UCSD-AML1 (cell line): Measurements from ENCODE around the gene HIPK3.
A peak's percentile ranks its signal among the peaks of the same experiment; 100 is the strongest.
"Not testable (repeated sequence)": the region's sequence is repeated elsewhere in the genome, so short reads cannot be mapped to it uniquely, and the experiment has no call there.

Source experiments
- DNase-seq: peaks from one replicate; lab custom pipeline; 2025; ENCODE audit not compliant: unreplicated experiment; lab: John Stamatoyannopoulos, UW

The HIPK3 gene

GRCh38 chr11:33257160-33257896 is at the start of gene HIPK3:
TSS of gene HIPK3 (plus strand) at chr11:33257381.
- DNase-seq = peak; percentile 90

DNA sequence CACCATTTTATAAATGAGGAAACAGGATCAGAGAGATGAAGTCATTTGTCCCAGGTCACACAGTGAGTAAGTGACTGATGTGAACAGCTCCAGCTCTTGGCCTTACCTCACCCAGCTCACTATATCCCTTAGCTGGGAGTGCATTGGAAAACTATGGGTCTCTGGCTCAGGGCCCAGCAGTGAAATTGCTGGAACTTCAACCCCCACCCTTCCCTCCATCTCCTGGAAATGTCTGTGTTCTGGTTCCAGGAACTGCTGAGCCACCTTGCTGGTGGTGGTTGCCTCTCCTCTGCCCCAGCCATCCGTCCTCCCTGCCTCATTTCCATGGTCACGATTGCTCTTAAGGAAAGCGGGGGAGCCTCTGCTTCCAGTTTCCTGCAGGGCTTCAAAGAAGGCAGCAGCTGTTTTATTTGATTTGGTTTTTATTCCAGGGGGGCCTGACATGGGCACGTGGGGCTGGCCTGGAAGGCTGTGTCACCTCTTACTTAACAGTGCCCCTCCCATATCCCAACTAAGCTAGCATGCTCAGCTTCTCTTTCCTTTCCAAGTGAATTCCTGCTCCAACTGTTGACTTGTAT is 49.7 kb upstream of the HIPK3 start:
- DNase-seq = peak; percentile 63

GRCh38 chr11:33208150-33208549 is 49.0 kb upstream of the HIPK3 start:
- no peak for DNase-seq

DNA sequence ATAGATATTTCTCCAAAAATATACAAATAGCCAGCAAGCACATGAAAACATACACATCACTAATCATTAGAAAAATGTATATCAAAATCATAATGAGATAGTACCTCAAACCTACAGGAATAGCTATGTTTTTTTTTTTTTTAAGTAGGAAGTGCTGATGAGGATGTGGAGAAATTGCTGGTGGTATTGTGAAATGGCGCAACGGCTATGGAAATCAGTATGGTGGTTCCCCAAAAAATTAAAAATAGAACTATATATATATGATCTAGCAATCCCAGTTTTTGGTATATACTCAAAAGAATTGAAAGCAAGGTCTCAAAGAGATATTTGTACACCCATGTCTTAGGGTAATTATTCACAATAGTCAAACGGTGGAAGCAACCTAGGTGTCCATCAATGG is 46.0 kb upstream of the HIPK3 start:
- DNase-seq = no peak

DNA sequence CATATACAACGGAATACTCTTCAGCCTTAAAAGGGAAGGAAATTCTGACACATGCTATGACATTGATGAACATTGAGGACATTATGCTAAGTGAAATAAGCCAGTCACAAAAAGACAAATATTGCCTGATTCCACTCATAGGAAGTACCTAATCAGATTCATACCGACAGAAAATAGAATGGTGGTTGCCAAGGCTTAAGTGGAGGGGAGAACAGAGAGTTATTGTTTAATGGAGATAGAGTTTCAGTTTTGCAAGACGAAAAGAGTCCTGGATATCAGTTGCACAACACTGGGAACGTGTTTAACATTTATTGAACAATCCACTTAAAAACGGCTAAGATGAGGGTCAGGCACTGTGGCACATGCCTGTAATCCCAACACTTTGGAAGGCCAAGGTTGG is 45.6 kb upstream of the HIPK3 start:
- DNase-seq = no peak

GRCh38 chr11:33214187-33214586 is 43.0 kb upstream of the HIPK3 start:
- no peak for DNase-seq

DNA sequence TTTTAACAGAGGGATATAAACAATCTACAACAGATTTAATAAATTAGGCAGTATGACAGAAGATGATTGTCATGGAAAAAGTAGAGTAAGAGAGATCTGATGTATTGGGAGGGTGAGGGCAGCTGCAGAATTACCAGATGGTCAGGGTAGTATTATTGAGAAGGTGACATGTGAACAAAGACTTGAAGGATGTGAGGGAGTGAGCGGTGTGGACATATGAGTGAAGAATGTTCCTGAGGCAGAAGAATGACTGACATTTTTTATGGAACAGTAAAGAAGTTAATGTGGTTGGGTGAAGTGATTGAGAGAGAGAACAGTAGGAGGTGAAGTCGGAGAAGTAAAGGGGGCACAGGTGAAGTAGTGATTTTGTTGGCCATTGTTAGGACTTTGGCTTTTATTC is 42.4 kb upstream of the HIPK3 start:
- no peak for DNase-seq

DNA sequence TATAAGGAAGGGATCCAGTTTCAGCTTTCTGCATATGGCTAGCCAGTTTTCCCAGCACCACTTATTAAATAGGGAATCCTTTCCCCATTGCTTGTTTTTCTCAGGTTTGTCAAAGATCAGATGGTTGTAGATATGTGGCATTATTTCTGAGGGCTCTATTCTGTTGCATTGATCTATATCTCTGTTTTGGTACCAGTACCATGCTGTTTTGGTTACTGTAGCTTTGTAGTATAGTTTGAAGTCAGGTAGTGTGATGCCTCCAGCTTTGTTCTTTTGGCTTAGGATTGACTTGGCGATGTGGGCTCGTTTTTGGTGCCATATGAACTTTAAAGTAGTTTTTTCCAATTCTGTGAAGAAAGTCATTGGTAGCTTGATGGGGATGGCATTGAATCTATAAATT is 40.5 kb upstream of the HIPK3 start:
- DNase-seq = not testable (repeated sequence)

- no peak for DNase-seq
Observed at GRCh38 chr11:33222052-33222750, 35.0 kb upstream of the HIPK3 start.

- DNase-seq = no peak
Observed at GRCh38 chr11:33225371-33225770, 31.8 kb upstream of the HIPK3 start.

GRCh38 chr11:33227578-33228261 is 29.5 kb upstream of the HIPK3 start:
- DNase-seq = no peak

DNA sequence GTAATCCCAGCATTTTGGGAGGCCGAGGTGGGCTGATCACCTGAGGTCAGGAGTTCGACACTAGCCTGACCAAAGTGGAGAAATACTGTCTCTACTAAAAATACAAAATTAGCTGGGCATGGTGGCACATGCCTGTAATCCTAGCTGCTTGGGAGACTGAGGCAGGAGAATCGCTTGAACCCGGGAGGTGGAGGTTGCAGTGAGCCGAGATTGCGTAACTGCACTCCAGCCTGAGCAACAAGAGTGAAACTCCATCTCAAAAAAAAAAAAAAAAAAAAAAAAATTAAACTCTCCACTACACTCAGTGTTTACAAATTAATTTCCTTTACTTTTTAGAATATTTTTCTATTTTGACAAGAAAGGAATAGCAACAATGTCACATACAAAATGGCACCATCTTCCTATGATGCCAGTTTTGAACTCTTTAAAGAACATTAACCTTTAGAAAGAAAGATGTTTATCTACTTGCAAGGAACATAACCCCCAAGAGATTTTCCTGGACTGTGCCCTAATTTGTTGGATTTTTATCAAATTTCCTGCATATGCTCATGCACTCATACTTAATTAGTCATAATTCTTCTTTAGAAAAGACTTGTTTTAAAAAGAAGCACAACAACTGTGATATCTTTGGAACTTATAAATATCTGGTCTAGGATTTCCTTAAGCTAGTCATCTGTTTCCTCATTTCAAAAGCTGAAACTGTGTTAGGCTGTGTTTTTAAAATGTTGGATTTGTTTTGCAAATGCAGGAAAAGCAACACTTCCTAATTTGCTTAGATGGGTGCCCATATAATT is 22.6 kb upstream of the HIPK3 start:
- DNase-seq = no peak

DNA sequence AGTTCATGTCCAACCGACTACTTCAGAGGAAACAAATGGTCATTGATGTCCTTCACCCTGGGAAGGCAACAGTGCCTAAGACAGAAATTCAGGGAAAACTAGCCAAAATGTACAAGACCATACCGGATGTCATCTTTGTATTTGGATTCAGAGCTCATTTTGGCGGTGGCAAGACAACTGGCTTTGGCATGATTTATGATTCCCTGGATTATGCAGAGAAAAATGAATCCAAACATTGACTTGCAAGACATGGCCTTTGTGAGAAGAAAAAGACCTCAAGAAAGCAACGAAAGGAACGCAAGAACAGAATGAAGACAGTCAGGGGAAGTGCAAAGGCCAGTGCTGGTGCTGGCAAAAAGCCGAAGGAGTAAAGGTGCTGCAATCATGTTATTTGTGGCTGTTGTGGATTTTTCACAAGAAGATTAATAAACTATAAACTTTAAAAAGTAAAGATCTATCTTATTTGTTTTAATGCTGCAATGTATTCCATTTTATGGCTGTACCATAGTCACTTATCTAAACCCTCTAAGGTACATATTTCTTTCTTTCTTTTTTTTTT is 20.1 kb upstream of the HIPK3 start:
- no peak for DNase-seq

GRCh38 chr11:33242575-33242974 is 14.6 kb upstream of the HIPK3 start:
- DNase-seq = no peak

GRCh38 chr11:33243654-33244053 is 13.5 kb upstream of the HIPK3 start:
- DNase-seq = not testable (repeated sequence)

DNA sequence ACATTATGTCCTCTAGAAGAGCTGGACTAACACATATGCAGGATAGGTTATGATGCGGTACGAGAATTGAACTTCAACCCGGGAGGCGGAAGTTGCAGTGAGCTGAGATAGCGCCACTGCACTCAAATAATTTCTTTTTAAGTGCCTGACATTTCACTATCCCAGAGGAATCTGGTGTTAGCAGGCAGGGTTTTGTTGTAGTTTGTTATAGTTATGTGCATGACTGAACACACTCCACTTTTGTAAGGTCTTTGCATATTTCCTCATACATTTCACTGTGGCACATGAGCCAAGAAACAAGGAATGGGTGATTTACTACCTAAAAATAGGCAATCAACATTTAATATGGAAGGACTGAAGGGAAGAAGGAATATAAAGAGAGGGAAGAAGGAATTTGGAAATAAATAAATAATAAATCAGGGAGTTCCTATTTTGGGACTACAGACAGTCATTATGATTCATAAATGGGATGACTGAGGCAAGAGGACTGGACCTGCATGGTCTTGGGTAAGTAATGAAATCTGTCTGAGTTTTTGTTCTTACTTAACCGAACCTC is 8.7 kb upstream of the HIPK3 start:
- no peak for DNase-seq

DNA sequence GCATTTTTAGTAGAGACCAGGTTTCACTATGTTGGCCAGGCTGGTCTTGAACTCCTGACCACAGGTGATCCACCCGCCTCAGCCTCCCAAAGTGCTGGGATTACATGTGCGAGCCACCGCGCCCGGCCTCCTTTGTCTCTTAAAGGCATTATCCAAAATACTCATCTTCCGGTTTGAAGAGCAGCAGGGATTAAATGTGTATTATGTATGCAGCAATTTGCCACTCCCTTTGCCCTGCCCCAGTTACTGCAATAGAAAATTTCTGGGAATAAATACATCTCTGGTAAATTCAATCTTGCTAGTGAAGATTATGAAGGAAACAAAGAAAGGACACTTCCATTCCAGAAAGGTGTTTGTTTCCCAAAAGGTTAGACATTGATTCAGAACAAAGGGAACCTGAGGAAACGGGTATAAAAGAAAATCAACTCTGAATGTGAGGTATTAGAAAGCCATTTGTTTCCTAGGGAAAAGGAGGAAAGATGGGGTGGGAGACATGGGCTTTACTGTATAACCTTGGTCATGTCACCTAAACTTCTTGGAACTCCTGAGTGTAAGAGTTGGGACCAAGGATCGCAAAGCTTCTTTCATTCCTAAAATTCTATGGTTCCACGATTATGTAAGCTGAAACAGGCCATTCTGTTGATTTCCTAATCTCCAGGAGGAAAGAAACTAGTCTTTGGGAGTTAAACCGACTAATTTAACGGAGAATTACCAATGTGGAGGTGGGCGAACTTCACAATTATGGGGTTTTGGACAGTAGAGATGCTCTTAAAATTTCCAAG is 959 bp upstream of the HIPK3 start:
- no peak for DNase-seq

- DNase-seq = no peak
Observed at GRCh38 chr11:33256813-33257159, 395 bp upstream of the HIPK3 start.

- DNase-seq = peak; percentile 89
Observed at GRCh38 chr11:33257897-33258630, 883 bp downstream of the HIPK3 start.
